Hippocampal formation (tissue), 2 donors: ENCODE results near the gene FBLN1.
"Not testable (repeated sequence)": the region's sequence is repeated elsewhere in the genome, so short reads cannot be mapped to it uniquely, and the experiment has no call there.

Experiments
- DNase-seq, 2 donors: peaks; one replicate each; lab custom pipeline; 2025; lab: John Stamatoyannopoulos, UW

Gene FBLN1

GRCh38 chr22:45585946-45586540 is 83.4 kb downstream of the FBLN1 start:
- no peak for DNase-seq

- no peak for DNase-seq
Observed at GRCh38 chr22:45586651-45587405, 84.1 kb downstream of the FBLN1 start.

DNA sequence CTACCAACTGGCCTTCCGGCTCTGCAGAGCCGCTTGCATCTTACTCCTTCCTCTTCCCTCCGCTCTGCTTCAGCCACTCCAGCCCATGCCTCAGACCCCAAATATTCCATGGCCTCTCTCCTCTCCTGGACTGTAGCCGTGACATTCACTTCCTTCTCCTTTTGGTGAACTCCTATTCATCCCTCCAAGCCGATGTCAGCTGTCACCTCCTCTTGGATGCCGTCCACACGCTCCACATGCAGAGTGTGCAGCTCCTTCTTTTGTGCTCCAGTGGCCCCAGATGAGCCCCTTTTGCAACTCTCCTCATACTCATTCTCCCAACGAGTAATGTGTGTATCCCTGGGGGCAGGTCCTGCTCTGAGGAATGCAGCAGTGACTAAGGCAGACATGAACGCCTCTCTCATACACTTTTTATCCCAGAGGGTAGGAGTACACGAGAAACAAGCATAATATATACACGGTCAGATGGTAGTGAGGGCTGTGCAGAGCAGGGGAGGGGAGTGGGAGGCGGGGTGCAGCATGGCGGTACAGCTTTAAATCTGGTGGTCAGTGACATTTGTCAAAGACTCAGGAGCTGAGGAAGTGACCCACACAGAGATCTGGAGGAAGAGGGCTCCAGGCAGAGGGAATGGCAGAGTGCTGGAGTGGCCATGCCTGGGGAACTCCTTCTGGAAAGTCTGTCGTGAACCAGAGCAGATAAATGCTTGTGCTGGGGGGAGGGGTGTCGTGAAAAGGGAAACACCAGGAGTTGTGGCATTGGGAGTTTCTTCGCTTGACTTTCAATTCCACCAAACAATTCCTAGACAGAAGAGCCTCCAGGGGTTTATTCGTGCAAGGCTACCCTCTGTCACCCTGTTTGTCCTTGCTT is 85.2 kb downstream of the FBLN1 start:
- no peak for DNase-seq

GRCh38 chr22:45589556-45589955 is 86.9 kb downstream of the FBLN1 start:
- no peak for DNase-seq

DNA sequence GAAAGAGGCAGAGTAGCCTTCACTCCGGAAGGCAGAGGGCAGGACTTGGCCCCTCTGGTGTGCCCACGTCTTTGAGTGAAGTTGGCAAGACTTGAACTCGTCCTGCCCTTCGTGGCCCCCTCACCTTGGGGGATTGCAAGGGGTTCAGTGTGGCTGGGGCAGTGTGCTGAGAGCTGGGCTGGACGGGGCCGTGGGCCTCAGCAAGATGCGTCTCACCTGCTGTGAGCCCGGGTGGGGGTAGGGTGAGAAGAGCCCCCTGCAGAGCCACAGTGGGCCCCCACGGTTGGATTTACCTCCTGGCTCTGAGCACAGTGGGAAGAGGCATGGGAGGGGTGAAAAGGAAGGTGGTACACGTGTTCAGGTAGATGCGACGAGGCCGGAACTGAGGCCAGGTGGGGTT is 87.6 kb downstream of the FBLN1 start:
- no peak for DNase-seq

- not testable (repeated sequence) for DNase-seq
Observed at GRCh38 chr22:45591633-45592213, 89.0 kb downstream of the FBLN1 start.

DNA sequence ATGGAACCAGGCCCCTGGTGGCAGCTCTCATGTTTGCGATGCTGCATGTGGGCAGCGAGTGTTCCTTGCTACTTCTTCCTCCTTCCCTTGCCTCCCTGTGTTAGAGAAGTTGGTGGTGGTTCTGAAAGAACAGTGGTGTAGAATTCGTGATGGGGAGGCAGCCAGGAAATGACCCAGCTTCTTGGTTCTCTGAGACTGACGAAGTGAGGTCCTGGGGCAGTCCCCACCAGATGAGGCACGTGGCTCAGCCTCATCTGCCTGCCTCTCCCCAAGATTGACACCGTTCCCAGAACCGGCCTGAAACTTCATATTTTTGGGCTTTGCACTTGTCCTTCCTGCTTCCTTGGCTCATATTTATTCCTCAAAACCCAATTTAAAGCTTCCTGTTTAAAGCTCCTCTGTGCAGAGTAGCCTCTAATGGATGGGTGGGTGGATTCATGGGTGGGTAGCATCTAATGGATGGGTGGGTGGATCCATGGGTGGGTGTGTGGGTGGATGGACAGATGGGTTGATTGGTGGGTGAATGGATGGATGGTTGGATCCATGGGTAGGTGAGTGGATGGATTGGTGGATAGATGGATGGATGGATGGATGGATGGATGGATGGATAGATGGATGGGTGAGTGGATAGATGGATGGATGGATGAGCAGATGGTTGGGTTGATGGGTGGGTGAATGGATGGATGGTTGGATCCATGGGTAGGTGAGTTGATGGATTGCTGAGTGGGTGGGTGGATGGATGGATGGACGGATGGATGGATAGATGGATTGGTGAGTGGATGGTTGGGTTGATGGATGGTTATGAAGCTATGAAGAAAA is 91.6 kb downstream of the FBLN1 start:
- DNase-seq: no peak

GRCh38 chr22:45597460-45598192 is 94.9 kb downstream of the FBLN1 start:
- DNase-seq: no peak

DNA sequence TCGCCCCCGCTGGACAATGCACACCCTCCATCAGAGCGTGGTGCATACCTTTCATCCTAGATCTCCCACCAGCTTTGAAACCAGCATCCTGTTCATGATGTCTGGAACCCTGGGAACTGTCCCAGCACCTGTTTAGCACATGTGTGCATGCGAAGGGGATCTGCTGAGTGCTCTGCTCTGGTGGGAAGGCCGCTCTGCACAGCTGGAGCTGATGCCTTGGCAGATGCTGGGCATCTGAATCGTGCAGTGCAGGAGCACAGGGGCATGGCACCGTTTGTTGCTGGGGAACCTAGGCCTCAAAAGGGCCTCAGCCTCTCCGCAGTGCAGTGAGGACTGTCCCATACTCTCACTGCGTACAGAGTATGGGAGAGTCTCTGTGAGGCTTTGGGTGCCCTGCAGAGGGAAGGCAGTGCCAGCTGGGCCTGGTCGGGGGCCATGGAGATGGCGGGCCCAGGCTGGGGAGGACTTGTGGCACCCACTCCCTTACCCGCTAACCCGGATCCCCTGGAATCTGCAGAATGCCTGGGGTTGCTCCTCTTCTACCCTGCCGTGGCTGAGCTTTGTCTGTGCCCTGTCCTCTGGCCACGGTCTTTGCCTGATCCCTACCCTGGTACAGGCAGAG is 96.0 kb downstream of the FBLN1 start:
- DNase-seq: no peak

- no peak for DNase-seq
Observed at GRCh38 chr22:45599836-45600577, 97.3 kb downstream of the FBLN1 start.

GRCh38 chr22:45600790-45601730 is 98.4 kb downstream of the FBLN1 start:
- DNase-seq: no peak

DNA sequence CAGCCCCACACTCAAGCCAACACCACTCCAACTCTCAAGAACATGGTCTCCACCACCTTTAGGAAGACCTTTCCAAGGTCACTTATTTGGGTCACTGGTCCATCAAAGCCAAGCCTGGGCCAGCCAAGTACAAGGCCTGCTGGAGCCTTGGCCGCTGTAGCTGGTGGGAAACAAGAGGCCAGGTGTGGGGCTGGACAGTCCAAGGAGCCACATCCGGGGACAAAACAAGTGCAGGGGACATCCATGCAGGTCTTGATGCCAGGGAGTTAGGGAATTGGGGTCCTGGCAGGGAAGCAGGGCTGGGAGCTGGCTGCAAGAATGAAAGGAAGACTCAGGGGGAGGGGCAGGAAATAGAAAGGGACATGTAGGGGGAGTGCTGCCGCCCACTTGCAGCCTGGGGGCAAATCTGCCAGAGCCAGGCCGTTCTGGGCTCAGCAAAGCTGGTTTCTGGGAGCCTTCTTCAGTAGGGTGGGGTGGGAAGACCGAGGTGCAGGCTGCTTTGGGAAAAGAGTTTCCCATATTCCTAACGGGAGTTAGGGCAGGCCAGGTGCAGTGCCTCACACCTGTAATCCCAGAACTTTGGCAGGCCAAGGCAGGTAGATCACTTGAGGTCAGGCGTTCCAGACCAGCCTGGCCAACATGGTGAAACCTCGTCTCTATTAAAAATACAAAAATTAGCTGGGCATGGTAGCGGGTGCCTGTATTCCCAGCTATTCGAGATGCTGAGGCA is 99.5 kb downstream of the FBLN1 start:
- no peak for DNase-seq

DNA sequence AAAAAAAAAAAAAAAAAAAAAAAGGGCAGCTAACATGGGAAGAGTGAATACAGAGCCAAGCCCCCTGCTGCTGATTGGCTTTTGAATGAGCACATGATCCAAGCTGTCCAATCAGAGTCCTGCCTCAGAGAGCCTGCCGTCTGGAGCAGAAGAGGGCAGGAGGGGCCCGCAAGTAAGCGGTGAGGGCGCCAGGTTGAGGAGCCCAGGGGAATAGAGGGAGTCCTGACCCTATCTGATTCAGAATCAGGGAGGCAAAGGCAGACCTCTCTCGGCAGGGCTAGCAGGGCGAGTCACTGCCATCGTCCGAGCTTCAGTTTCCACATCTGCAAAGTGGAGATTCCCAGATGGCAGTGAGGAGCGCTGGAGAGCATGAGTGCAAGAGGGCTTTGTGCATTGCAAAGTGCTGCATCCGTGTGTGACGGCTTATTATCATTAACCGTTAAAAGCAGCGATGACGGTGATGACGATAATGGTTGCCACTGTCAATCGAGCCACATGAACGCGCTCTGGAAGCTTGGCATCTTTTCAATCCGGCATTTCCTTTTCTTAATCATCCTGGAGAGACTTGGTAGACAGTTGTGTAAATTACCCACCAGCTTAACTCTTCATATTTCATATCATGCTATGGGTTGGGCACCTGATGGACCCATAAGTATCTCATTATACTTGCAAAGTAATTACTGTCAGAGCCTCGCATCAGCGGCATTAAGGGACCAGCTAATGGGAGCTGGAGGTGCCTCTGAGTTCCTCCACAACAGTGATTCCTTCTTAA is 100.3 kb downstream of the FBLN1 start:
- DNase-seq: no peak

- DNase-seq: no peak
Observed at GRCh38 chr22:45603619-45604018, 100.9 kb downstream of the FBLN1 start.

DNA sequence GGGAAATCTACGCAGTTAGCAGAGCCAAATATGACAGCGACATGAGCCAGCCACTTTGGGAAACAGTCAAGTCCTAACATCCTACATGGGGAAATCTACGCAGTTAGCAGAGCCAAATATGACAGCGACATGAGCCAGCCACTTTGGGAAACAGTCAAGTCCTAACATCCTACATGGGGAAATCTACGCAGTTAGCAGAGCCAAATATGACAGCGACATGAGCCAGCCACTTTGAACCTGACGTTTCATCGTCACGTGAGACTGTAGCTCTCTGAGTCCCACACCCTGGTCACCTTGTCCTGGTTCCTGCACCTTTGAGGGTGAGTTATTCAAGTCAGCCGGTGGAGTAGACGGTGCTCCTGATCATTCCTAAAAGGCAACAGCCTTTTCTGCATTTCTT is 105.4 kb downstream of the FBLN1 start:
- not testable (repeated sequence) for DNase-seq

- DNase-seq: no peak
Observed at GRCh38 chr22:45608763-45609180, 106.1 kb downstream of the FBLN1 start.

DNA sequence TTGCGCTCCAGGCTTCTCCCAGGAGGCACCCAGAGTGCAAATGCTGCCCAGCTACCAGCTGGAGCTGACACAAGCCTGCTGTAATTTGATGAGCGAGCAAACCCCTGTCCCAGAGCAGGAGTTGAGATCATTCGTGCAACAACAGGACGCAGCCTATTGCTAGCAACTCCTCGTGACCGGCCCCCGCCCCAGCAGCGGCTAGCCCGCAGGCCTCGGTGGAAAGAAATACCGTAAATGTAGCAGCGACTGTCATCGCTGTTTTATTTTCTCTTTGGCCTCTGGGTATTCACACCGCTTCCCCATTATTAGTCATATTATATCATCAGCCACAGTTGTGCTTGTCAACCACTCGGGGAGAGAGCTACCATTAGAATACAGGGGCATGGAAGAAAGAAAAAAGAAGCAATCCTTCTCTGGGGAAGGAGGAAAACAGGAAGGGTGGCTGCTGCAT is 109.8 kb downstream of the FBLN1 start:
- no peak for DNase-seq
